Activated CD4-positive, alpha-beta T cell treated with anti-CD3 and anti-CD28 coated beads, Interleukin-2, amount 50 U/mL, for 24 hours (primary cell): ENCODE results near the gene CLASRP.
"Not testable (repeated sequence)": the region's sequence is repeated elsewhere in the genome, so short reads cannot be mapped to it uniquely, and the experiment has no call there.

Source experiments
- DNase-seq, 2 donors: peaks; one replicate each; pipeline ENCODE4 v3.0.0-alpha.2; 2020; ENCODE audit warnings: low read depth in 1 of 2, low spot score in 1 of 2

The CLASRP gene

GRCh38 chr19:45038931-45039893 is at the start of gene CLASRP:
Gene CLASRP, plus strand, starts transcription at chr19:45039045. Its CDS starts 1,168 bp downstream, at chr19:45040213.
- DNase-seq: peak; percentile 72 to 82

- DNase-seq: no peak
Observed at GRCh38 chr19:44990459-44990858, 48.4 kb upstream of the CLASRP start.

- DNase-seq: no peak
Observed at GRCh38 chr19:44990966-44991365, 47.9 kb upstream of the CLASRP start.

- no peak for DNase-seq
Observed at GRCh38 chr19:44992336-44993163, 46.3 kb upstream of the CLASRP start.

- DNase-seq: no peak
Observed at GRCh38 chr19:44993526-44993925, 45.3 kb upstream of the CLASRP start.

GRCh38 chr19:44993926-44994537 is 44.8 kb upstream of the CLASRP start:
- no peak for DNase-seq

- no peak for DNase-seq
Observed at GRCh38 chr19:44998025-44998424, 40.8 kb upstream of the CLASRP start.

- DNase-seq: not testable (repeated sequence)
Observed at GRCh38 chr19:44999131-44999925, 39.5 kb upstream of the CLASRP start.

GRCh38 chr19:45000665-45001064 is 38.2 kb upstream of the CLASRP start:
- not testable (repeated sequence) for DNase-seq

- DNase-seq: peak; percentile 94 to 97
Observed at GRCh38 chr19:45001087-45001739, 37.6 kb upstream of the CLASRP start, which contains the start of gene RELB. Gene RELB, plus strand, starts transcription at chr19:45001464. Its CDS starts 116 bp downstream, at chr19:45001580.

GRCh38 chr19:45003485-45003884 is 35.4 kb upstream of the CLASRP start:
- no peak for DNase-seq

GRCh38 chr19:45005787-45006186 is 33.1 kb upstream of the CLASRP start:
- no peak for DNase-seq

- DNase-seq: no peak
Observed at GRCh38 chr19:45008552-45008951, 30.3 kb upstream of the CLASRP start.

GRCh38 chr19:45009625-45010255 is 29.1 kb upstream of the CLASRP start:
- no peak for DNase-seq

GRCh38 chr19:45010306-45010705 is 28.5 kb upstream of the CLASRP start:
- no peak for DNase-seq

- DNase-seq: no peak
Observed at GRCh38 chr19:45011959-45012358, 26.9 kb upstream of the CLASRP start.

GRCh38 chr19:45016388-45017314 is 22.2 kb upstream of the CLASRP start:
- DNase-seq: peak; percentile 24 to 50

- no peak for DNase-seq
Observed at GRCh38 chr19:45019187-45019586, 19.7 kb upstream of the CLASRP start.
